H9 (cell line): Measurements from ENCODE around the gene SHCBP1. TPM values are rescaled to one million over a fixed set of nuclear protein-coding genes. Genes with fewer than 3 reads are reported as not detected.

Experiments used
- DNase-seq: peaks from one replicate; pipeline ENCODE4 v3.0.0-alpha.2; 2017
- H2AFZ ChIP-seq: one replicate; pipeline ENCODE4 v1.6.1; 2013; ENCODE audit warnings: mild to moderate bottlenecking, low read length, control low read depth, moderate library complexity
- H2AK5ac ChIP-seq: 2 replicates; pipeline ENCODE4 v1.6.1; 2013; ENCODE audit warnings: low read length, control low read depth, mixed read lengths; ENCODE audit not compliant: insufficient read length
- H2BK120ac ChIP-seq: one replicate; pipeline ENCODE4 v1.6.1; 2013; ENCODE audit warnings: low read depth, mild to moderate bottlenecking, low read length, control low read depth, inconsistent platforms; ENCODE audit not compliant: poor library complexity, severe bottlenecking
- H2BK12ac ChIP-seq: 2 replicates; pipeline ENCODE4 v1.6.1; 2013; ENCODE audit warnings: low read length, control low read depth, mixed read lengths, low read depth; ENCODE audit not compliant: insufficient read length
- H2BK15ac ChIP-seq: 2 replicates; pipeline ENCODE4 v1.6.1; 2013; ENCODE audit warnings: low read depth, low read length, control low read depth
- H2BK20ac ChIP-seq: one replicate; pipeline ENCODE4 v1.6.1; 2013; ENCODE audit warnings: low read depth, mild to moderate bottlenecking, low read length, control low read depth, inconsistent platforms; ENCODE audit not compliant: poor library complexity, severe bottlenecking
- H2BK5ac ChIP-seq: 2 replicates; pipeline ENCODE4 v1.6.1; 2013; ENCODE audit warnings: low read length, control low read depth, mixed read lengths; ENCODE audit not compliant: insufficient read length
- H3K14ac ChIP-seq: 2 replicates; pipeline ENCODE4 v1.6.1; 2013; ENCODE audit warnings: low read length, control low read depth; ENCODE audit not compliant: insufficient read depth
- H3K18ac ChIP-seq: 2 replicates; pipeline ENCODE4 v1.6.1; 2013; ENCODE audit warnings: low read depth, mild to moderate bottlenecking, mixed read lengths, low read length, control low read depth; ENCODE audit not compliant: insufficient read length
- H3K23ac ChIP-seq: 2 replicates; pipeline ENCODE4 v1.6.1; 2013; ENCODE audit warnings: low read length, control low read depth, mixed read lengths, low read depth; ENCODE audit not compliant: insufficient read length
- H3K23me2 ChIP-seq: 2 replicates; pipeline ENCODE4 v1.6.1; 2013; ENCODE audit warnings: low read depth, mild to moderate bottlenecking, mixed read lengths, low read length, control low read depth; ENCODE audit not compliant: insufficient read length, poor library complexity, severe bottlenecking
- H3K27ac ChIP-seq: 2 replicates; pipeline ENCODE4 v1.5.1; 2013; ENCODE audit warnings: low read length, control low read depth, mixed read lengths, low read depth; ENCODE audit not compliant: insufficient read length
- H3K27me3 ChIP-seq: 2 replicates; pipeline ENCODE4 v1.6.1; 2013; ENCODE audit warnings: low read length, control low read depth, inconsistent platforms; ENCODE audit not compliant: insufficient read depth
- H3K4ac ChIP-seq: 2 replicates; pipeline ENCODE4 v1.6.1; 2013; ENCODE audit warnings: low read depth, mild to moderate bottlenecking, control low read depth, inconsistent platforms, low read length, moderate library complexity
- H3K4me1 ChIP-seq: 2 replicates; pipeline ENCODE4 v1.6.1; 2013; ENCODE audit warnings: low read length, control low read depth, inconsistent platforms; ENCODE audit not compliant: insufficient read depth
- H3K4me2 ChIP-seq: 2 replicates; pipeline ENCODE4 v1.6.1; 2013; ENCODE audit warnings: low read length, control low read depth, mixed read lengths; ENCODE audit not compliant: insufficient read length, insufficient read depth
- H3K56ac ChIP-seq: 2 replicates; pipeline ENCODE4 v1.6.1; 2013; ENCODE audit warnings: low read depth, mild to moderate bottlenecking, mixed read lengths, low read length, control low read depth; ENCODE audit not compliant: insufficient read length
- H3K79me1 ChIP-seq: 2 replicates; pipeline ENCODE4 v1.6.1; 2013; ENCODE audit warnings: low read depth, mild to moderate bottlenecking, moderate library complexity, low read length, control low read depth, inconsistent platforms; ENCODE audit not compliant: insufficient read depth, poor library complexity, severe bottlenecking
- H3K79me2 ChIP-seq: 2 replicates; pipeline ENCODE4 v1.6.1; 2013; ENCODE audit warnings: low read length, control low read depth, inconsistent platforms; ENCODE audit not compliant: insufficient read depth
- H3K9ac ChIP-seq: 2 replicates; pipeline ENCODE4 v1.6.1; 2013; ENCODE audit warnings: low read length, control low read depth, mixed read lengths; ENCODE audit not compliant: insufficient read length; ENCODE audit errors: extremely low read depth
- H3K9me3 ChIP-seq: one replicate; pipeline ENCODE4 v1.6.1; 2013; ENCODE audit warnings: low read depth, low read length, inconsistent platforms; ENCODE audit not compliant: control insufficient read depth
- H3T11ph ChIP-seq: one replicate; pipeline ENCODE4 v1.6.1; 2013; ENCODE audit warnings: mild to moderate bottlenecking, low read length, control low read depth, inconsistent platforms
- H4K20me1 ChIP-seq: one replicate; pipeline ENCODE4 v1.6.1; 2013; ENCODE audit not compliant: control insufficient read depth, insufficient read length, insufficient read depth
- H4K5ac ChIP-seq: 2 replicates; pipeline ENCODE4 v1.6.1; 2013; ENCODE audit warnings: low read depth, mild to moderate bottlenecking, mixed read lengths, low read length, control low read depth; ENCODE audit not compliant: insufficient read length
- H4K8ac ChIP-seq: replicated peaks from 2 replicates; pipeline ENCODE4 v1.6.1; 2013; ENCODE audit warnings: low read length, control low read depth, mixed read lengths, low read depth; ENCODE audit not compliant: insufficient read length
- H4K91ac ChIP-seq: 2 replicates; pipeline ENCODE4 v1.6.1; 2013; ENCODE audit warnings: low read depth, mild to moderate bottlenecking, moderate library complexity, mixed read lengths, low read length, control low read depth; ENCODE audit not compliant: insufficient read length
- H3K27ac Mint-ChIP-seq, 3 experiments: 2 replicates in 2 of 3; 3 replicates in 1 of 3; pipeline ENCODE4 v1.8.0; 2020 to 2021; ENCODE audit warnings: mixed read lengths in 3 of 3, mild to moderate bottlenecking in 1 of 3, moderate library complexity in 1 of 3
- H3K27me3 Mint-ChIP-seq: 2 replicates; pipeline ENCODE4 v1.8.0; 2021; ENCODE audit warnings: low read depth, mild to moderate bottlenecking, moderate library complexity, mixed read lengths
- H3K36me3 Mint-ChIP-seq, 3 experiments: 2 replicates in 2 of 3; 3 replicates in 1 of 3; pipeline ENCODE4 v1.8.0; 2020 to 2021; ENCODE audit warnings: low read depth in 3 of 3, mixed read lengths in 3 of 3; ENCODE audit not compliant: insufficient read depth in 1 of 3
- H3K4me1 Mint-ChIP-seq, 2 experiments: 2 replicates each; pipeline ENCODE4 v1.8.0; 2020; ENCODE audit warnings: mixed read lengths in 2 of 2
- H3K4me3 Mint-ChIP-seq, 2 experiments: 2 replicates in 1 of 2; 3 replicates in 1 of 2; pipeline ENCODE4 v1.8.0; 2020 to 2021; ENCODE audit warnings: mild to moderate bottlenecking in 2 of 2, mixed read lengths in 2 of 2, moderate library complexity in 1 of 2
- H3K9me3 Mint-ChIP-seq, 2 experiments: 2 replicates in 1 of 2; 3 replicates in 1 of 2; pipeline ENCODE4 v1.8.0; 2020; ENCODE audit warnings: mild to moderate bottlenecking in 2 of 2, mixed read lengths in 2 of 2, moderate library complexity in 1 of 2
- CTCF ChIP-seq: fragments of 200-600 bp; sonication (generic); conservative IDR thresholded peaks from 3 replicates; pipeline ENCODE4 v1.8.0; 2021; ENCODE audit warnings: antibody characterized with exemption, mild to moderate bottlenecking
- WGBS: extraction: QIAGEN DNeasy Blood & Tissue Kit; methylation state at CpG from one replicate; pipeline ENCODE4 v1.1.7; 2013; ENCODE audit warnings: missing lambda C conversion rate, low lambda C conversion rate, mixed read lengths; ENCODE audit not compliant: insufficient read length; ENCODE audit errors: extremely low coverage; 5-methylcytosine and 5-hydroxymethylcytosine counted together
- total RNA-seq: library from RNA; stranded (reverse); gene quantifications from 2 replicates; pipeline ENCODE4 v1.2.1, GENCODE V29; 2021

SHCBP1 gene
- total RNA-seq, 1 experiment from 2014 or later = 16.6 TPM

GRCh38 chr16:46632778-46633733 lies 11.9 kb upstream of the SHCBP1 start:
- Mint-ChIP-seq H3K27me3 (peaks cover 9% of the 10 kb centered on the region), H3K4me3 (peak overlapping the region; percentile 53 to 81), H3K27ac (no peak overlapping the region), H3K36me3 (no peaks in the 10 kb centered on the region), H3K9me3 (no peaks in the 10 kb centered on the region), H3K4me1 (peaks cover 19 to 21% of the 10 kb centered on the region in 2 experiments)
- H2BK12ac ChIP-seq = no peak overlapping the region
- no peaks in the 10 kb centered on the region for H3K4me1 ChIP-seq
- H3K14ac ChIP-seq = no peak overlapping the region
- no peaks in the 10 kb centered on the region for H3K9me3 ChIP-seq
- no peak overlapping the region for H3K23ac ChIP-seq
- no peak overlapping the region for H2BK5ac ChIP-seq
- 0 out of 3 replicates have a peak, but pooled peaks have one; percentile 13 for TF ChIP-seq CTCF
- no peak overlapping the region for H2AK5ac ChIP-seq
- H3K56ac ChIP-seq = no peak overlapping the region
- H2BK120ac ChIP-seq = no peak overlapping the region
- H3K27ac ChIP-seq = no peak overlapping the region
- no peak overlapping the region for H2BK15ac ChIP-seq
- WGBS = no CpG with 5 or more reads among the region's 32 CpGs
- H3K79me1 ChIP-seq = no peaks in the 10 kb centered on the region
- no peak overlapping the region for H2BK20ac ChIP-seq
- no peak overlapping the region for H4K91ac ChIP-seq
- H3K27me3 ChIP-seq = no peaks in the 10 kb centered on the region
- peak overlapping the region; percentile 88 for H3K4me2 ChIP-seq
- H3K18ac ChIP-seq = no peak overlapping the region
- no peak overlapping the region for H3K4ac ChIP-seq
- no peaks in the 10 kb centered on the region for H3K79me2 ChIP-seq
- no peak overlapping the region for H2AFZ ChIP-seq
- H3K23me2 ChIP-seq = no peaks in the 10 kb centered on the region
- H4K5ac ChIP-seq = no peak overlapping the region
- no peak overlapping the region for H3T11ph ChIP-seq
- no peaks in the 10 kb centered on the region for H4K20me1 ChIP-seq
- H3K9ac ChIP-seq = no peak overlapping the region
- peak; percentile 96 for DNase-seq
- no peak overlapping the region for H4K8ac ChIP-seq
